SHP77 (cell line): Measurements from ENCODE around the gene OLA1.

ENCODE experiments used
- DNase-seq, 2 experiments: peaks; one replicate each; lab custom pipeline; 2025; lab: John Stamatoyannopoulos, UW

Gene OLA1

DNA sequence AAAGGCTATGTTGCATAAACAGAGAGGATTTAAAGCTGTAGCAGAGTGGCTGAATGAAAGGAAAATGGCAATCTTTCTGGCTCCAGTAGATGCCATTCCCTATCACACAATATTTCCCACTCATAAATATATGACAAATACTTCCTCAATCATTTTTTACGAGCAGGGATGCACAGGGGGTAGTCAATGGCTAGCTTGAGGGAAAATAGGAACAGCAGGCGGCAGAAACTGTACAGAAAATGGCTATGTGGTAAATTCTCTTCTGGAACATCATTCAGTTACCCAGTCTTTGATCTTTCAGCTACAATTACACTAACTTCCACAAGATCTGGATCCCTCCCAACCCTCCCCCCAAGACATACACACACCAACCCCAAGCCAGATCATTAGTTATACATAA, 127.2 kb downstream of the OLA1 start:
- DNase-seq, result no peak

DNA sequence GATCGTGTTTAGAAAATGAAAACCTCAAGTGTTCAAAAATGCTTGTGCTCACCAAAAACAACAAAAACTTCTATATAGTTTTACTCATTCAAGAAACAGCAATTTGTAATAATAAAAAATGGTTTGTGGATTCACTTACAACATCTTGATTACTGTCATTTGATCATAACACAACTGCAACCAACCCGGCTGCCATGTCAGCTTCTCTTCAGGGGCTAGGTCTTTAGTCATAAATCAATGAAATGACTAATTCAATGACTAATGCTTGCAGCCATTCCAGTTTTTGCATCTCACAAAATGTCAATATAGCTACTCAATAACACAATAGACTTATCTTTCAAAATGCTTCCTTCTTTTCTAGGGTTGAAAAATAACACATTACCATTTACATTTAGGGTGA, 128.0 kb downstream of the OLA1 start:
- DNase-seq, result no peak

DNA sequence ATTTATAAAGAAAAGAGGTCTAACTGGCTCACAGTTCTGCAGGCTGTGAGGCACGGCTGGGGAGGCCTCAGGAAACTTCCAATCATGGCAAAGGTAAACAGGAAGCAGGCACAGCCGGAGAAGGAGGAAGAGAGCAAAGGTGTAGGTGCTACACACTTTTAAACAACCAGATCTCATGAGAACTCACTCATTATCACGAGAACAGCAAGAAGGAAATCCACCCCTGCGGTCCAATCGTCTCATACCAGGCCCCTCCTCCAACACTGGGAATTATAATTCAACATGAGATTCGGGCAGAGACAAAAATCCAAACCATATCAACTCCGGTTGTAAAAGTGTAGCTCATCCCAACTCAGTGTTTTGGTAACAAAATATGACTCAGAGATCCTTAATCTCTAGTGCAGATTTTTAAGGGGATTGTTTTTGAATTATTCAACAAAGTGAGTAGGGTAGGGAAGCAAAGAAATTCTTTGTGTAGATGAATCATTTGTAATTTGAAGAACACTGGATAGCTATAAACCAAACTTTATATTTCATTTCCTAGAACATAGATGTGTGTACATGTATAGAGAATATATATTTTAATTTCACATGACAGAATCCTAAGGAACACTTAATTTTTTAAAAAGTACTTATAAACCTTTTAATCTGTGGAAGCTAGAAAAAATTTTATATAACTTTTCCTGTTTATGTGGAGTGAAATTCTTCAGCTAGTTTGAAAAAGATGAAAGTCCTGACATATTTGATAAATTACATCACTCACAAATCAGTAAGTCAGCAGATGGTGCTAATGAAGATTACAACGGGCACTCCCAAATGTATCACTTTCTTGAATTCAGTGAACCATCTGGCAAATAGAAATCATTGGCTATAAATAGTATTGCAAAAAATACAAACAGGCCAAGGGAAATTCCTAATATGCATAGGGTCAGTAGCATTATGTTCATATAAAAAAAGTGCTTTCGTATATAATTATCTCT, 130.1 kb downstream of the OLA1 start:
- DNase-seq, result no peak

DNA sequence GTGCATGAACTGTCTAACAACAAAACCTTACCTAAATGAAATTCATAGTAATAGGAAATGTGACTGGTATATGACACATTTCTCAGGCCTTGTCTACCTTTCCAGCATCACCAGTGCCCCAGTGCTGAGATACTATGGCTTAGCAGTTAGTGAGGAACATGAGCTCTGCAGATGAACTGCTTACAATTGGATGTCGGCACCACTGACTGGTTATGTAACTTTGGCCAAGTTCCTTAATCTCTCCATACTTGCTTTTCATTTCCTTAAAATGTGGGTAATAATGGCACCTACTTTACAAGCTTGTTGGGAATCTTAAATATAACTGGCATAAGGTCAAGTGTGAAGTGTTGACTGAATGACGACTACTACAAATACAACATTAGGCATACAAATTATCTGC, 136.3 kb downstream of the OLA1 start:
- DNase-seq, result no peak

DNA sequence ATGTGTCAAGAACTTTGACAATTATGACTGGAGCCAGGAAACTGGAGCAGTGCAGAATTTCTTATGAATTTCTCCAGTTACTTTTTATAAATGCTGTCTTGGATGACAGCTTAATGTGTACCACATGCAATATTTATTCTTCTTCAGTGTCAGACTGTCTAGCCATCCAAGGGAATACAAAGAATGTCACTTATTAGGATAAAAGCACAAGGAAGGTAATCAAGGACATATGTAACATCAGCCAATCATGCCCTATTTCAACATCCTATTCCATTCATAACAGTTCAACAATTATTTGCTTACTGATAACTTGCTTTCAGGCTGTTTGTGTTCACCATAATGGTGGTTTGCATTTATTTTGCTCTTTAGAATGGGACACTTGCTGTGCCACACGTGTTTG, 139.8 kb downstream of the OLA1 start:
- no peak for DNase-seq

DNA sequence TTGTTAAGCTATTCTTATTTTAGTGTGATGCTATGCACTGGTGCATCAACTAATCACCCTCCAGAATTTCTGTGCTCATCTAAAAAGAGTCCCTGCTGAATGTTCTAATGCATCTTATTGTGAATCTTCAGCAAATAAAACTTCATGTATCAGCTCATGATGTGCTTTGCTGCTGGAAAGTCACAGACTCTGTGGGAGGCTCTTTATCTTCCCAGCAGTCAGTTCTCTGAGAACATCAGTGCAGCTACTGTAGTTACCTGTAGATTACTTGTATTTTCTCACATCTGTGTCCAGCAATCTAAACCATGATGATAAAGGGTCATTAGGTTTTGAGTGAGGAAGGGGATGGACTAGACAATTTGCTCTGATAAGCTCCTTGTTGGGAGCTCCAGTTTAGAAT, 141.6 kb downstream of the OLA1 start:
- no peak for DNase-seq

DNA sequence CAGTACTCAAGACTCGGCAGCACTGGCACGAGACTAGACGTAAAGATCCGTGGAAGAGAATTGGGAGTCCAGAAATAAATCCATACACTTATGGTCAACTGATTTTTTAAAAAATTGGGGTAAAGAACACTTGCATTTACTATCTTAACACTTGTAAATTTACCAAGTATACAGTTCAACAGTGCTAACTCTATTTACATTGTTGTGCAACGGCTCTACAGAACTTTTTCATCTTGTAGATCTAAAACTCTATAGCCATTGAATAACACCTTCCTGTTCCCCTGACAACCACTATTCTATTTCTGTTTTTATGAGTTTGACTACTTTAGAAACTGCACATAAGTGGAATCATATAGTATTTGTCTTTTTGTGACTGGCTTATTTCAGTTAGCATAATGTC, 153.8 kb downstream of the OLA1 start:
- no peak for DNase-seq

DNA sequence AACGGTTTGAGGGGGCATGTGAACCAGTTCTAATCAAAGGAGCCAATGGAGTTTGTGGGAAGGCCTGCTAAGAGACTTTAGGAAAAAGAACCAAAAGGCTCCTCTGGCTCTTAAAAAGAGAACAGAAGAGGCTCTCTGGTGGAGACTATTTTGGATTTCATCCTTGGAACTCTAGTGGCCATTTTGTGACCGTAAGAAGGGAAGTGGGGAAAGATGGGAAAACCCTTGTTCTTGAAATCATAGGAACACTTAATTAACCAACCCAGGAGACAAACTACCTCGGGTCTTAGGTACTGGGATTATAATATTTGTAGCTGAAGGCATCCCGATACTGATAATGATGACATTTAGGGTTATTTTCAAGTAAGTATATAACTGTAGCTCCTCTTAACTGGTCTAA, 157.9 kb downstream of the OLA1 start:
- DNase-seq, result no peak

DNA sequence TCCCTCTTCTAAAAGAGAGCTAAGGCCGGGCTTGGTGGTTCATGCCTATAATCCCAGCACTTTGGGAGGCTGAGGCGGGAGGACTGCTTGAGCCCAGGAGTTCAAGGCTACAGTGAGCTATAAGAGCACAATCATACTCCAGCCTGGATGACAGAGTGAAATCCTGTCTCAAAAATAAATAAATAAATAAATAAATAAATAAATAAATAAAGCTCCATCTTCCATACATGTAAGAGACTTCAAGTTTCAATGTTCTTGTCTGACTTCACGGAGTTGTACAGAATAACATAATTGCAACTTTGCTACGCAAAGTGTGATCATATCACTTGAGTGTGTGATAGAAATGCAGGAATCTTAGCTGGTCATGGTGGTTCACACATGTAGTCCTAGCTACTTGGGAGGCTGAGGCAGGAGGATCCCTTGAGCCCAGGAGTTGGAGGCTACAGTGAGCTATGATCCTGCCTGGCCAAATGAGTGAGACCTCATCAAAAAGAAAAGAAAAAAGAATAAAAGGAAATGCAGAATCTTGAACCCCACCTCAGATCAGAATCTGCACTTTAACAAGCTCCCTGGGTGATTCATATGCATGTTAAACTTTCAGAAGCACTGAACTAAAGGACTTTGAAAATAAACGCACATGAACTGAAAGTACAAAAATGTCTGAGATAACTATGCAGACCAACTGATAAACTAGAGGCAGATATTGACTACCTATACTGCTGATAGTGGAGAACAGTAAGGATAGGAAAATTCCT, 159.4 kb downstream of the OLA1 start:
- no peak for DNase-seq

DNA sequence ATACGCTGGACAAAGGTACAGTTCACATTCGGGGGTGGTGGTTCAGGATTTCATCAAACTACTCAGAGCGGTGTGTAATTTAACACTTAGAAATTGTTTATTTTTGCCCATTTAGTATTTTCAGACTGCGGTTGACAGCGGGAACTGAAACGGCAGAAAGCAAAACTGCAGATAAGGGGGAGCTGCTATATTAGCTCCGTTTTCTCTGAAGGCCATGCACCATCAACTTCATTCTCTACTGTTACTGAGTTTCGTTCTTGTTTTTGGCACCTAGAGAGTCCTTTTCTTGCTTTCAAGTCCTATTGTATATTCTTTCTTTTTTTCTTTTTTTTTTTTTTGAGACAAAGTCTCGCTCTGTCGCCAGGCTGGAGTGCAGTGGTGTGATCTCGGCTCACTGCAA, 161.6 kb downstream of the OLA1 start:
- no peak for DNase-seq

DNA sequence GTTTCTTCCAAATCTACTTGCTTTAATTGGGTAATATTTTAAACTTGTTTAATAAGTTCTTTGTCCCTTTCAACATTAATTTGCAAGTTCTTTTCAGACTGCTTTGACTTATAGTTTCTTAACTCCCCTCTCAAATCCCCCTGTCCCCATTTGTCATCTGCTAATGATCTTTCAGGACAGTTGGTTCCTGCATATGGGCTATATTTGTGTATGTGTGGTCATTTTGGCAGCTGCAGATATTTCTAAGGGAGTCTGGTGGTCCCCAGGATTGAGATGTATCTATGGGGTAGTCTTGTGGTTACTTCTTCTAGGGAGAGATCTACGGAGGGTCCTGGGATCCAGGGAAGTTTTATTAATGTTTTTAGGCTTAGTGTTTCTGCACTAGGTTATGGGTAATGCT, 162.6 kb downstream of the OLA1 start:
- DNase-seq, result no peak

DNA sequence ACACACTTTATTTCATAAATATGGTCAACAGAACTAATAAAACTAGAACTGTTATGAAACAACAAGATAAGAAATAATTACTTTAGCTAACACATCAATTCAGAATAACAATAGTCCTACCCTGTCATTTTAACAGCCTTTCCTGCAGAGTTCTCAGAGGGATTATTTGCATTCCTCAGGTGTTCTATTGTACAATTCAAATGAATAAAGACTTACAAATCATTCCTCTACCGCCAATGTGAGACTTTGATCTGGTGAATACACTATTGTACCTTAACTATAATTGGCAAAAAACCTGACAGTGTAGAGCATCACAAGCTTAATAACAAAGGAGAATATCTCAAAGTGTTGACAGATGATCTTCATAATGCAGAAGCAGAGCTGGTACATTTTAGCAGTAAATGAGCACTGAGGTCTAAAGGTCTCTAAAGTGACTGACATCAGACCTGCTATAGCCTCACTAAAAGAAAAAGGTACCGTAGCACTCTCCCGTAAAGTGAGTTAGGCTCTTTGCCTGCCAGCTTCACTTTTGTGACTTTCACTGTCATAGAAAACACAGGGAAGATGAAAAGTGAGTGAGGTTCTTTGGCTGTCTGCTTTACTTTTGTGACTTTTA, 164.4 kb downstream of the OLA1 start:
- DNase-seq, result no peak

DNA sequence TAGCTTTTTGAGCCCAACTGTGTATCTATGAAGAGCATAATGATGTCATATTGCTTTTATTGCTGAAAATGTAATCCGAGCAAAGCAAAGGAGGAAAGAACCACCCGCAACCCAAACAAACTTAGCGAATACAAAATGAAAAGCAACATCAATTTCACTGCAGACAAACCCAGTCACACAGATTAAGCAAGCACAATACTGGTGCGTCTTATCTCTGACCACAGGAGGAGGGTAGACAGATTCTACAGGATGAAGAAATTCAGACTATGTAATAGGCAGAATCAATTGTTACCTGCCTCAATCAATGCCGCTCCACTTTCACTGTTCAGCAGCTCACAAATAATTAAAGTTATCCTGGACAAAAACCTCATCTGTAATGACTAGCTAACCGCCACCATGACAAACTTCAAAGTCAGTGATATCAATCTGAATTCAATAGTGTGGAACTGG, 167.6 kb downstream of the OLA1 start:
- no peak for DNase-seq

DNA sequence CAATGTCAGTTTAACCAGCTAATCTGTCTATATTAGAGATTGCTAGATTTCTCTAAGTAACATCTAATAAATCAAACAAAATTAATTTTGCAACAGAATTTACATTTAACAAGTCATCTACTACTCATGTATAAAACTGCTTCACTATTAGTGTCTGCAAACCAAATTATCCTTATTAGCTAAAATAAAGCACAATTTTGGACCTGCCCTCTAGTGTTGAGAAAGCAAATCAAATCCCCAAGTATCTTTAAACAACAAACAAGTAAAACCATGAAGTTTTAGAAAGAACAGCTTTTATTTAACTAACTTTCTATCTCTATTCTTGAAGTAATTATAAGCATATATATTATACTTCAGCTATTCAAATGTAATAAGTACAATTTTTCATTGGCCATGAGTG, 170.1 kb downstream of the OLA1 start:
- no peak for DNase-seq

DNA sequence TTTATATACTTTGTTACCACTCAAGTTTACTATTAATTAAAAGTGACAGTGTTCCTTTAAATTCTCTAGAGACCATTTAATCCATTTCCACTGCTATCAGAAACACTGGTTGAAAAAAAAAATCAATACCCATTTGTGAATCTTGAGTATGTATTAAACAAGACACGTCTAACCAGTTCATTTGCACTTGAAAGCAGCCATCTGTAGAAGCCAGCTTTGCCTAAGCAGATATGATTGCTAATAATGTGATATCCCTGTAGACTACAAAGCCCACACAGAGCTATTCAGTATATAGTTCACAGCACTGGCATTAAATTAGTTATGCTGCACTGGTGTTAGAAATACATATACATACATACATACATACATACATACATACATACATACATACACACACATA, 171.4 kb downstream of the OLA1 start:
- no peak for DNase-seq

DNA sequence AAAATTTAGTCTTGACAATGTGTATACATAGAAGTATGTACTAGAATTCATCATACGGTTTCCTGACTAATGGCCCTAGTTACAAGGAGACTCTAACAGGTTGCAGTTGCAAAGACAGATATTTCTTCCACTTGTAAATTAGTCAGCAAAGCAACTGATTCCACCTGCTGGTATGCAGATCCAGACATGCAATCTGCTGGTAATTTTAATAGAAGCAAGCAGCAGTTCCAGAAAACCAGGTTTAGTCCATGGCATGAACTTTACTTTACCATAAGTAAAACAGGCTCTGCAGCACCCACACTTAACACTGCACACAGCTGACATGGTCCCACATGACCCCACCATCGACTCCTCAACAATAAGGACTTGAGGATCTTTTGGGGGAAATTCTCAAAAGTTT, 172.3 kb downstream of the OLA1 start:
- DNase-seq, result no peak

DNA sequence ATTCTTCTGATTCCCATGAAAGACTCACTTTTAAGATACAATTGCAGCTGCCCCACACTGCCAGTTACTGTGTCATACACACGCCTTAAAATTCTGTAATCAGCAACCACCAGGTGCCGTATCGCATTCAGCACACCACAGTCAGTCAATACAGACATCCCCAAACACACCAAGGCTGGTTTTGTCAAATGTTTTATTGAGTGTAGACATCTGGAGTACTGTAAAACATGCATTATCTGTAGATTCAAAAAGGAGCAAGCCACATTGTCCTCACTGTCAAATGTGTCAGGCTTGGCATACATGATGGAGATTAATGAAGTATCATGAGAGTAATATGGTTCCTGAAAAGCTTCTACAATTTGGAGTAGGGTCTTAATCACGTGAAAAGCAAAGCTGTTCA, 173.5 kb downstream of the OLA1 start:
- no peak for DNase-seq

DNA sequence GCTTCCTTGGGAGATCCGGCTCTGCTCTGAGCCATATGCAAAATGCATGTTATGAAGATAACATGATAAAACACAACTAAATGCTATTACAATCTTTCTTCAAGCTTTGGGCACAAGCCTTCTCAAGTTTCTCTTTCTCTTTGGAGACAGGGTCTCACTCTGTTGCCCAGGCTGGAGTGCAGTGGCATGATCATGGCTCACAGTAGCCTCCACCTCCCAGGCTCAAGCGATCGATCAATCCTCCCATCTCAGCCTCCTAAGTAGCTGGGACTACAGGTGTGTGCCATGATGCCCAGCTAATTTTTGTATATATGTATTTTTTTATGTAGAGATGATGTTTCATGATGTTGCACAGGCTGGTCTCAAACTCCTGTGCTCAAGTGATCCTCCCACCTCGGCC, 175.5 kb downstream of the OLA1 start:
- no peak for DNase-seq

DNA sequence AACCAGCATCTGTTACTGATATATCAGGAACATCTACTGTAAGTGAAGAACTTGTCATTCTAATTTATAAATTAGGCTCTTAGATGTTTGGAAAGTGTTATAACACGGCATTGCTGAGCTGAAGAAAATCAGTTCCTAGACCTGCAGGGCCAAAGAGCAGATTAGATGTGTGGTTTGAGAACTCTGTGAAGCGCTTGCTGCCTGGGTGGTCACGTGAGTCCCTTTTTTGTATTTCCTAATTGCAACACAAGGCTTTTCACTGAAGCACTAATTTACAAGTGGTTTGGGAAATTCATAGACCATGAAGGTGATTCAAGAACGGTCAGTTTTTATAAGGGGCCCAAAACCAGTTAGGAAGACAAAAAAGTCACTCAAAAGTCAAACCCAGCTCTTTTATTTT, 176.3 kb downstream of the OLA1 start:
- DNase-seq, result no peak

DNA sequence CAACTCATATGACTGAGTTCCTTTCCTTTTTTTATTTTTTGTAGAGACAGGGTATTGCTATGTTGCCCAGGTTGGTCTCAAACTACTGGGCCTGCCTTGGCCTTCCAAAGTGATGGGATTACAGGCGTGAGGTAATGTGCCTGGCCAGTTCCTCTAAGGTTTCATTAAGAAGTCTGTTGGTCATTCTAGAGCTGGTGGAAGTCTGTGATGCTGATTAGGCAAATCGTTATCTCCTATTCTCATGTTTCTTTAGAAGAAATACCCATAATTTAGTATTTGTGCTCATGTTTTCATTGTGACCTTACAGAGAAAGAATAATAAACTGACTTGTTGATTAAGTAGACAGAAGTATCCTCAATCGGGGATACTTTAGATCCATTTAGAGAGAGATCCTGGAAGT, 177.0 kb downstream of the OLA1 start:
- no peak for DNase-seq

DNA sequence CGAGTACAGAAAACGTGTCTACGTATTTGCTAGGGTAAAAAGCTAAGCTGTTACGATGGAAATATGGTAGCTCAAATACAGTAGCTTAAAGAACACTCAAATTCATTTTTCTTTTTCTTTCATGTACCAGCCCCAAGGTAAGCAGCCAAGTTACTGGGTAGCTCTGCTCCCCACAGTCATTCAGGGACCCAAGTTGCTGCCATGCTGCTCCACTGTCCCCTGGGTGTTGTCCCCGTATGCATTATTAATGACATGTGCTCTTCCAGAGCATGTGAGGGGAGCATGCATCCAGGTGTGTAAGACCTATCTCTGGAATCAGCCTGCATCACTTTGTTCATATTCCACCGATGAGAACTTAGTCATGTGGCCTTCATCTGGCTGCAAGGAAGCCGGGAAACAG, 178.1 kb downstream of the OLA1 start:
- no peak for DNase-seq

DNA sequence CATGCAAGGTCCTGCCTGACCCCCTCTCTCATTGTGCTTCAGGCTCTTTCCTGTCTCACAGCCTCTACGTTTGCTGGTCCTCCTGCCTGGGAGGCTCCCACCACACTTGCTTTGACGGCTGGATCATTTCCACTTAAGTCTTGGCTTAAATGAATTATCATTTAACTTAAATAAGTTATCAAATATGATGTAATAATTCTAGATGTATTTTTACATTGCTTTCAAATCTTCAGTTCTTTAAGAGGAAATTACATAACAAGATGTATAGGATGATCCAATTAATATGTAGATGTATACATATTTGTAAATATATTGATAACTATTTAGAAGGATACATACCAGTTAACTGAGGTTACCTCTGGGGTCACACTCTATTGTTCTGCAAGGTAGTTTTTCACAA, 180.5 kb downstream of the OLA1 start:
- no peak for DNase-seq

DNA sequence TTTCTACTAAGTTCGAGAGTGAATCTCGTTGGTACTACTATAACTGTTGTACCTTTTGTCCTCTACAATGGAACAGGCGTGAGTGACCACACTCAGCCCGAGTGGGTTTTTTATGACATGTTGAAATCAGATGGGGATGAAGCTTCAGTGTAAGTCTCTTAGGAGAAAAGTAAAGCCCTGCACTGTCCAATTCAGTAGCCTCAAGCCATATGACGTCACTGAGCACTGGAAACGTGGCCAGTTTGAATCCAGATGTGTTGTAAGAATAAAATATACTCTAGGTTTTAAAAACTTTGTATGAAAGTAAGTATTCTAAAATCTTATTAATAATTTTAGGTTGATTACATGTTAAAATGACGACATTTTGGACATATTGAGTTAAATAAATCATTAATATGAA, 181.5 kb downstream of the OLA1 start:
- no peak for DNase-seq
